ENCODE measurements around the gene TMEM135.
"Not testable (repeated sequence)": the region's sequence is repeated elsewhere in the genome, so short reads cannot be mapped to it uniquely, and the experiment has no call there.

Gene TMEM135

DNA sequence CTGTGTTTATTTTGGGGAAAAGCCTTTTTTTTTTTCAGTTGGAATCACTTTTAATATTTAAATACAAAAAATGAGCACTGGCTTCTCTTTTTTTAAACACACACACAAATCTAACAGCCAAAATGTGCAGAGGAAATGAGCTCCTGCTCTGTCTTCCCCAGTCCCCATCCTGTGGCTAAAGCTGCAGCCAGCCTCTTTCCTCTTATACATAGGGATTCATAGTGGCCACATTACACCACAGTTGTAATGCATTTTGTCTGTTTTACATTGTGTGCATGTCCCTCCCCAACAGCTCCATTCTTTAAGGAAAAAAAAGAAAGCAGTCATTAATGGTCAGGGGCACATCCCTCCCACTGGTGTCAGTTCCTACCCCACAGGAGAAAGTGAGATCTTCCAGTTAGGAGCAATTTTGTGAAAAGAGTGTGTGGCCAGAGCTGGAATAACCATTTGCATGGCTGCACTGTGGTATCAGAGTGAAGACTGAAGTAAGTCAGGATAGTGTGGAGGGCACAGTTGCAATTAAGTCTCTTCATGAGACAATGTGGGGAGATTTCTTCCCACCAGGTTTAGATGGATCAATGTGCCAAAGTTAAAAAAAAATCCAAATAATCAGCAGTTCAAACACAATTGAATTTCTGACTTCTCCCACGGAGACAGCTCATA lies 220.6 kb downstream of the TMEM135 start:
- no peak for DNase-seq (ENCODE audit: low spot score)

DNA sequence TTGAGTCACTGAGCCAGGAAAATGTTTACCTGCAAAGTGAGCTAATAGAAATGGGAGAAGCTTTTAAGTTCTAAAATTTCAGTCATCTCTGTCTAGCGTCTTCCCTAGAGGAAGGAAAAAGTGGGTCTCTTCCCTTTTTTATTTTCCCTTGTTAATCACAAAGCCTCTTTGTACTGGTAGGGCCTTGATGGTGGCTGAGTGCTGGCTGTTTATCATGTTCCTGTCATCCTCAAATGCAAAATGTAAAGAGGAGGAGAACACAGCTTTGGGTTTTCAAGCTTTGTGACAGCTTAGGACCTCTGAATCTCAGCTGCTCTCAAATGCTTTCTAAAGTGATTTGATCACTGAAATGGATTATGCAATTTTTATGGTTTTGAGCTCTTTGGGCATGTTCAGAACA lies 222.0 kb downstream of the TMEM135 start:
- DNase-seq (ENCODE audit: low spot score): no peak

DNA sequence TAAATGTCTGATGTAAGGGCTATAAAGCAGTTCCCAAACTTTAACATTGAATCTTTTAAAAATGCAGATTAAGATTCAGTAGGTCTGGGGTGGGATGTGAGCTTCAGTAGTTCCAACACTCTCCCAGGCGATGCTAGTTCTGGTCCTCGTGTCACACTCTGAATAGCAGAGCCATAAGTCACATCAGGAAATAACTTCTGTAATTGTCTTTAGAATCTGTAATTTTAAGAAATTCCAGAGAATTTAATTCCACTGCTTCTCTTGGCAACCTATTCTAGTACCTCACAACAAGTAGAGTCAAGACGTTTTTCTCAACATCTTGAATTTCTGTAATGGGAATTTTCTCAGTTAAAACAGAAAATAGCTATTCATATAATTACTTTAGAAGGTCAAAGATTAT lies 223.1 kb downstream of the TMEM135 start:
- no peak for DNase-seq (ENCODE audit: low spot score)

DNA sequence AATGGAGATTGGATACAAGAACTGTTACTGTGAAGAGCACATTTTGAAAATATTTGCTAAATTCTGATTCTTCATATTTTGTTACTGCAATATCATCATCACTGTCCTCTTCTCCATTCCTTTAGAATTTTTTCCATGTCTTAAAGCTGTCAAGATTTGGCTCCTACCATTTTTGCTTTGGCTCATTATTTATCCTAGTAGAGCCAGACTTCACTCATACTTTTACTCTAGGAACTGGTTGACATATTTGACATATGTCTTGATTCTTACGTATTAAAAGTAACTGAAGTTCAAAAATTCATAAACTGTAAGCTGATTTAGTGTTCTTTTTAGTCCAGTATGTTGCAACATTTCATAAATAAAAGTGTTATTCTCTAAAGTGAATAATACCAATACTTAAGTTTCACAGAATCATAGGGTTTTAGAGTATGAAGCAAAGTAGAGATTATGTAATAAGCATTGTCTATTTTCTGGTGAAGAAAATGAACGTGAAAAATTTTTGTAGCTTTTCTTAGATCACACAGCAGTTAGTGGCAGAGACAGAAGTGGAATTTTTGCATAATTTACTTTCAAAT lies 225.6 kb downstream of the TMEM135 start:
- DNase-seq (ENCODE audit: low spot score): no peak

DNA sequence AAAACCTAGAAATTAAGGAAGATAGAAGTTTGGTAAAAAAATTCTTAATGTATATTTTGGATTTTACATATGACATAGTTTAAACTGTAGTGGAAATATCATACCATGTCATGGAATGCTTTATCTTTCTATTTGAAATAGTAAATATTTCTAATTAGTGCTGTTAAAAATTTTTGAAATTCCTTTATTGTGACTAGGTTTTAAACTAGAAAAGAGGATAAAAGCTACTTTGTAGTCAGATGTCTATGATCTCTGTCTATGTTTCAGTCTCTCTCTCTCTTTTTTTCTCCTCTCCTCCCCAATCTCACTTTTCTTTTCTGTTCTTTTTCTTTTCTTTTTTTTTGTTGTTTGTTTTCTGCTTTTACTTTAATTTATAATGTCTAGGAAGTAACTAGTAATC lies 226.2 kb downstream of the TMEM135 start:
- no peak for DNase-seq (ENCODE audit: low spot score)

DNA sequence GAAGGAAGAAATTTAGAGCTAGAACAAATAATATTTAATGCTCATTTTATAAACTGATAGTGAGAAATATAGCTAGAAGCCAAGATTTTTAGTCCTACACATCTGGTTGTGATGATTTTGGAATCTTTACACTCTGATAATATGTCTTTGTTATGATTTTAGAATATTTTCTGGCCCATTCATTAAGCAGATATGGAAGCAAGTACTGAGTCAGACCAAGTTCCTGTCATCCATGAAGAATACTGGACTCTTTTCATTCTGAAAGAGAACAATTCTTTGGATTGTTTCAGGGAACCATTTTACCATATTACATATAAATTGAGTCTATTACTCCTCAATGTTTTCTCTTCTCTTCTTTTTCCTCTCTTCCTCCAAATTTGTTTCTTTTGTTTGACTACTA lies 227.4 kb downstream of the TMEM135 start:
- no peak for DNase-seq (ENCODE audit: low spot score)

DNA sequence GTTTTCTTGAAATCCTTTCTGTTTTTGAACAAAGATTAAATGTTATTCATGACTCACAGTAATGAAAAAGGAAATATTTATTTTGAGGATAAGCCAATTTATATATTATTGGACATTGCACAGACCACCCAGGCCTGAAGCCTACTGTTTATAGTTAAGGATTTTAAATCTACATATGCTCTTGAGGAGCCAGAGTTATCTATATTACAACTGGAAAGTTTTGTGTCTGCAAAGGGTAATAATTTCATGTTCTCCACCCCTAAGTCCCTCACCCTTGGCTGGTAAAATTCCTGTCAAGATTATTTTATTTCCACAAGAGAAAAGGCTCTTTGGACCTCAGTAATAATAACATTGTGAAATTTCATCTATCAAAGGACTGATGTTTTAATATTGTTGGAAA lies 228.2 kb downstream of the TMEM135 start:
- DNase-seq (ENCODE audit: low spot score): no peak

DNA sequence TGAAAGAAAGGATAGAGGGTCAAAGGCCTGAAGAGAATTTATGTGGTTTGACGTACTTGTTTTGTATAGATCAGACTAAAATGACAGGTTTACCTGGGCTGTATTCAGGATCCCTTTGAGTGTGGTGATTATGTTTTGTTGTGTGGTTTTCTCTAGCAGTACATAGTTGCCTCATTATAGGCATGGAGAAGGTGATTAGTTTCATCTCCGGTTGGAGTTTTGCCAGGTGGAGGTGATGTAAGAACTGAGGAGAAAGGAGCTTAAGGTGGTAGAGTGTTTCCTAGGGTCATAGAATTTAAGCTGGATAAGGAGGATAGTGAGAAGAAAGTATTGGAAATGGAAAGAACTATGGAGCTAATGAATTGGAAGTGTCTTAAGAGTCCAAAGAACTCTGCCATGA lies 229.0 kb downstream of the TMEM135 start:
- no peak for DNase-seq (ENCODE audit: low spot score)

DNA sequence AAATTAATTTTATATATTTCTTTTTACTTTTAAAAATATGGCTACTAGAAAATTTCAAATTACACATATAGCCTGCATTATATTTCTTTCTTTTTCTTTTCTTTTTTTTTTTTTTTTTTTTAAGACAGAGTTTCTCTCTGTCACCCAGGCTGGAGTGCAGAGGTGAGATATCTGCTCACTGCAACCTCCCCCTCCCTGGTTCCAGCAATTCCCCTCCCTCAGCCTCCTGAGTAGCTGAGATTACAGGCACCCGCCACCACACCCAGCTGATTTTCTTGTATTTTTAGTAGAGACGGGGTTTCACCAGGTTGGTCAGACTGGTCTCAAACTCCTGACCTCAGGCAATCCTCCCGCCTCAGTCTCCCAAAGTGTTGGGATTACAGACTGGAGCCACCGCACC lies 234.2 kb downstream of the TMEM135 start:
- DNase-seq (ENCODE audit: low spot score): not testable (repeated sequence)

DNA sequence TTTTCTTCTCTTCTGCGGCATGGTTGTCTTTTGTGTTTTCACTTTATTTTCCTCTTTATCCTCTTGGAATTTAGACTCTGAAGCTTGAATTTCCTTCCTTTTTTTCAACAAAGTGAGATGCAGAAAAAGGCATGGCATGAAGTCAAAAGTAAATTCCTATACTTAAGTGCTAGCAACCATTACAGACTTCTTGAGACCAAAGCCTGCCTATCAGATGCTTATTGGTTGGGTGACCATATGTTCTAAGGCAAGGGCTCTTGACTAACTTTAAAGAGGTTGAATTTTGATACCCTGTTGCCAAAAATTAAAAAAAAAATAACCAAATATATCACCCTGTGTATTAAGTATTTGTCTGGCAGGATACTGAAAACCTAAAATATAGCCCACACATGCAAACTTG lies 237.4 kb downstream of the TMEM135 start:
- DNase-seq (ENCODE audit: low spot score): no peak

DNA sequence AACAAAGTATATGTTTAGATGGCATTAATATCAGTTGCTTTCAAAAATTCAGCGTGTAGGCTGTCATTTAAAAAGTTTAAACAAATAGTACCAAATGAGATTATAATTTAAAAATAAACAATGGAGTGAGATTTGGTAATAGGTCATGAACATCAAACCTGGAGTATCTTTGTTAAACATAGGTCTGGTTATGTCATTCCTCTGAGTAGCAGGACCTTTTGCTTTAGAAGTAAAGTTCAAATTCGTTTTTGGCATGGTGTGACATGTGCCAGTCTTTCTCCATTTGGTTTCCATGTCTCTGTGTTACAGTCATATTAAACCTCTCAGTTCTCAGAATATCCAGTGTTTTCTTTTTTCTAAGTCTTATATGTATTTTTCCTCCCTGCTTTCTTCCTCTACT lies 242.4 kb downstream of the TMEM135 start:
- no peak for DNase-seq (ENCODE audit: low spot score)

DNA sequence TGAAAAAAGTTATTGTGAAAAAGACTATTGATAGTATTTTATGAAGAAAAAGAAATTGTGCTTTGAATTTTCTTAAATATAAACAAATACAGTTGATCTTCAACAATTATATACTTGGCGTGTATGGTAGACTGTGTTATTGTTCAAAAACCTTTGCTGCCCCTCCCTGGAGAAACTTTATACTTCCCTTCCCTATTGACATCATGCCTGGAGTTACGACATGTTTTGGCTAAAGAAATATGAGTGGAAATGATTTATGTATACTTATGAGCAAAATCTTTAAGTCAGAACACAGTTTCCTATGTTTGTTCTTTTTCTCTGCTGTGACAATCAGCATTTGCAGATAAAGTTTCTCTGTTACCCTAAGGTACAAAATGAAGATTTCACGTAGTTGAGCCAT lies 243.8 kb downstream of the TMEM135 start:
- DNase-seq (ENCODE audit: low spot score): peak; percentile 12

DNA sequence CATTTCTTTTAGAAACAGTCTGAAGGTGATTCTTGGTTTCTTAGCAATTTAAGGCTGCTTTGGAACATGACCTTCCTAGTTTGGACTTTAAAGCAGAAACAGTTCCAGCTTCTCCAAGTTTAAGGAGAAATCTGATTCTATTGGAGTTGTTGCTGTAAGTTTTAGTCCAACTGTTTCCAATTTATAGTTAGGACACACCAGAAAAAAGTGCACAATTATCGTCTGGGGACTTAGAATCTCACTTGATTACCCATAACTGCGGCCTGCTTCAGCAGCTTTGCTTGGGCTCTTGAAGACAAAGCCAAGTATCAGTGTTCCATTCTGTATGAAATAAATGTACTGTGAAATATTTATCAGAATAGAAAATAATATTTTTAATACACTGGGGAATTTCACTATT lies 246.6 kb downstream of the TMEM135 start:
- DNase-seq (ENCODE audit: low spot score): no peak

DNA sequence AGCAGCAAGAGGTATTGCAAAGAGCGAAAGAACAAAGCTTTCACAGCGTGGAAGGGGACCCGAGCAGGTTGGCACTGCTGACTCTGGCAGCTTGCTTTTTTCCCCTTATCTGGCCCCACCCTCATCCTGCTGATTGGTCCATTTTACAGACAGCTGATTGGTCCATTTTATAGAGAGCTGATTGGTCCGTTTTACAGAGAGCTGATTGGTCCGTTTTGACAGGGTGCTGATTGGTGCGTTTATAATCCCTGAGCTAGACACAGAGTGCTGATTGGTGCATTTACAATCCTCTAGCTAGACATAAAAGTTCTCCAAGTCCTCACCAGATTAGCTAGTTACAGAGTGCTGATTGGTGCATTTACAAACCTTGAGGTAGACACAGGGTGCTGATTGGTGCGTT lies 247.9 kb downstream of the TMEM135 start:
- not testable (repeated sequence) for DNase-seq (ENCODE audit: low spot score)

DNA sequence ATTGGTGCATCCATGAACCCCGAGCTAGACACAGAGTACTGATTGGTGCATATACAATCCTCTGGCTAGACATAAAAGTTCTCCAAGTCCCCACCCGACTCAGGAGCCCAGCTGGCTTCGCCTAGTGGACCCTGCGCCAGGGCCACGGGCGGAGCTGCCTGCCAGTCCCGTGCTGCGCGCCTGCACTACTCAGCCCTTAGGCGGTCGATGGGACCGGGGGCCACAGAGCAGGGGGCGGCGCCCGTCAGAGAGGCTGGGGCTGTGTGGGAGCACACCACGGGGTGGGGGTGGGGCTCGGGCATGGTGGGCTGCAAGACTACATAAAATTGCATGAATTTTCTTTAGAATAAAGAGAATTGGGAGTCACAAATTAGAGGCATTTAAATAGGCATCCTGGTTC lies 248.6 kb downstream of the TMEM135 start:
- no peak for DNase-seq (ENCODE audit: low spot score)

DNA sequence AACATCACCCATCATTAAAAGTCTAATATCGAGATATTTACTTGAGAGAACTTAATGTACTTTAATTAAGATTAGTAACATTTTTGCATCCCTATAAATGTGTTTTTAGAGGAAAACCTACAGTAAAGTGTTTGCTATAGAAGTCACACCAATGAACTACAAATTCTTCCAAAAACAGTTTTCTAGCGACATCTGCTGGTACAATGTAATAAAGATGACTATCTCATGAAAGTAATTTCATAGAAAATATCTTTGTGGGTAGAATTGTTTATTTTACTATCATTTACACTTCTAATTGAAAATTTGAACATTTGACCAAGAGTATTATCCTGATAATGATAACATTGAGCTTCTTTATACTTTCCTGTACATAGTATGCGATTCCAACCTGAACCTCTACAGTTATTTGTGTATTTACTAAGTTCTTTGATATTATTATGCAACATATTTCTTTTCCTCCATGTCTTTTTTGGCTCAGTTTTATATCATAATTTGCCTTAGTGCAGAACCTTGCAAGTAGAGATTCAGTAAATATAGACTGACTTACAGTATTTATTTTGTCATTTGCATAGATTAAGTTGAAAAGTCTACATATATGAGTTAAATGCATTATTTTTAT lies 252.7 kb downstream of the TMEM135 start:
- peak; percentile 23 for DNase-seq (ENCODE audit: low spot score)

DNA sequence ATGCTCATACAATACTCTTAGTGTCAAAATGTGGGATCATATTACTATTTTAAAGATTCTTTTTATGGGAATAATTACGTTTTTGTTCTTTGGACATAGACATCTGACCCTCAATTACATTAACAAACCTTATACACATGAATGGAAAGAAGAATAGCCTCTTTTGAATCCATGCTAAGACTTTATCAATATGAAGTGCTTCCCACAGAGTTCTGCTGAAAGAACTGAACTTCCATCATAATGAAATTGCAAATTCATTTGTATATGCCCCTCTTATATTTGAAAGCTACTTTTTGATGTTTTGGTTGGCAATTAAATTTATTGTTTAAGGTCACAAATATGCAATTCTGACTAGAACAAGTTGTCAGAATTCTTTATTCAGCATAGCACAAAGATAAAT lies 254.9 kb downstream of the TMEM135 start:
- DNase-seq (ENCODE audit: low spot score): no peak

DNA sequence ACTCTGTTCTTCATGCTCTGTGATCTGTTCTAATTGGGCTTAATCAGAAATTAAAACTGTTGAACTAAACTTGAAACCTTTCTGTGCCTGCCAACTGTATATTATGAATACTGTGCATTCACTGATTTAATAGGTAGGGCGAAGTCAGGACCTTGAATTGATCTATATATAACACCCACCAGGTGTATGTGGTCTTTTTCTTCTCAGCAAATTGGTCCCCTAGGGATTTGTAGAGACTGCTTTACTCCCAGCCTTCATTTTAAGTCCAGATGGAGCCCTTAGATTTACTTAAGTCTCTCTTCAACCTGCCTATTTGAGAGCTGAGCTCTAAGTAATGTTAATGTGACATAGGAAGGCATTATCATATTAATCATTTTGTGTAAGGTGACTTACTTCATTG lies 257.5 kb downstream of the TMEM135 start:
- DNase-seq (ENCODE audit: low spot score): no peak

DNA sequence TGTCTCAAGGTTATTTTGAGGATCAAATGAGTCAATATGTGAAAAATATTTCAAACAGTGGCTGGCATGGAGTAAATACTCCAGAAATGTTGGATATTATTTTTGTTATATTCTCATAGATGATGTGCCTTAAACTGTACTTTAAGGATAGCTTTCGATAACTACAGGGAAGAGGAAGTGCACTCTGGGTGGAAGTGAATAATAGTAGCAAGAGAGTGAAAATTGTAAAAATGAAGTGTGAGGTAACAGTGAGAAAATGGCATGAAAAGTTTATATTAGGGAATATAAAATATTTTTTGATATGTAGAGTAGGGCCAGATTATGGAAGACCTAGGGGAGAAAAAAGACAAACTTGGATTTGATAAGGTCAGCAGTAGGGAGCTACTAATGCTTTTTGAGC lies 258.9 kb downstream of the TMEM135 start:
- DNase-seq (ENCODE audit: low spot score): no peak

DNA sequence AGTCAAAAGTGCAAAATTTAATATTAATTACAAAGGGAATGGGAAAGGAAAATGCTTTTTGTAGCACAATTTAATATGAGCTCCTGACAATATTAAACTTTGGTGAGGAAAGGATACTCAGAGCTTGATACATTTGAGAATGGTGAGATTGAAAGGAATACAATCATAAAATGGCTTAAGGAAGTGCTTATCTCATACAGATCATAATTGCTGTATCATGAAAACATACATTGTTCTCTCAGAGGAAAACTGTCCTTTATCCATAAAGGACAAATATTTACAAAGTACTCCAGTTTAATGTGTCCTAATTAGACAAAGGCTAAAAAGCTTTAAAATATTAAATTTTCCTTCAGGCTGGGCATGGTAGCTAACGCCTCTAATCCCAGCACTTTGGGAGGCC lies 260.4 kb downstream of the TMEM135 start:
- DNase-seq (ENCODE audit: low spot score): no peak

DNA sequence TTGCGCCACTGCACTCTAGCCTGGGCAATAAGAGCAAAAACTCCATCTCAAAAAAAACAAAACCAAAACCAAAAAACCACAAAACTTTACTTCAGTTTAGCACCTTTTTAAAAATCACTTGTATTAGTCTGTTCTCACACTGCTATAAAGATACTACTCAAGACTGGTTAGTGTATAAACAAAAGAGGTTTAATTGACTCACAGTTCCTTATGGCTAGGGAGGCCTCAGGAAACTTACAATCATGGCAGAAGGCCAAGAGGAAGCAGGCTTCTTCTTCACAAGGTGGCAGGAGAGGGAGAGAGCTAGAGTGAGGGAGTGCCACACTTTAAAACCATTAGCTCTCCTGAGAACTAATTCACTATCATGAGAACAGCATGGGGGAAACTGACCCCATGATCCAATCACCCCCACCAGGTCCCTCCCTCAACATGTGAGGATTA lies 261.3 kb downstream of the TMEM135 start:
- no peak for DNase-seq (ENCODE audit: low spot score)

DNA sequence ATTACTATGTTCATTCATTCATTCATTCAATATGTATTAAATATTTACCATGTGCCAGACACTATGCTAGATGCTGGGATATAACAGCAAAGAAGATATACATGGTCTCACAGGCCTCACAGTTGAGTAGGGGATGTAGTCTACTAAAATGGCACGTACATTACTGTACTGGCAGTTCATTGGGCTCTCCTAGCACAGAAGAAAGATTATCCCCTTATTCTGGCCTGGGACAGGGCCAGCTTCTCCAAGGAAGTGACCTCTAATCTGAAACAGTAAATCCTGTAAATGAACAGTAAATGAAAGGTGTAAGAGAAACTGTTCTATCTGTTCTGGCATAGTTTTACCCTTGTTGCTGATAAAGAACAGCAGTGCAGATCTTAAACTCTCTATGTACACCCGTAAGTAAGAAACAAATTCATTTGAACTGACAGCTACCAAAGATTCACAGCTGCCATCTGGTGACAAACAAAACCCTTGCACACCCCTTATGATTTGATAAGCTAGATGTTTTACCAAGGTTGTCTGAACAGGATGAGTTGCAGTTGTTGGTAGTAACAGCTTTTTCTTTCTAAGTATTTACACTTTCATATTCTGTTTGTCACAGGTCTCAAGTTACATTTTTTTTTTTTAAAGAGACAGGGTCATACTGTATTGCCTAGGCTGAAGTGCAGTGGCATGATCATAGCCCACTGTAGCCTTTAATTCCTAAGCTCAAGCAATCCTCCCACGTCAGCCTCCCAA lies 263.1 kb downstream of the TMEM135 start:
- DNase-seq (ENCODE audit: low spot score): no peak
